Measurements from ENCODE around the gene ASTN2. TPM values are rescaled to one million over a fixed set of nuclear protein-coding genes. Genes with fewer than 3 reads are reported as not detected.
A peak's percentile ranks its signal among the peaks of the same experiment; 100 is the strongest.

Gene ASTN2
- total and polyA plus RNA-seq, 9 of the 15 experiments (the other 6 are each of a cell fraction or from before 2014, with no cell fraction given), result 0.56 to 3.5 (median 1.9) TPM

- in situ Hi-C loops (cut with MboI) (no loop called here), intact Hi-C loops (cut with micrococcal nuclease) (no loop called here)
- ATAC-seq (peak; percentile 17), FAIRE-seq (no peak), DNase-seq (ENCODE audit: extremely low read depth in 1 of 4, low spot score in 3 of 4) (peak; percentile 29 to 50 (median 34))
- Histone ChIP-seq H3K4me3 (no peak overlapping the region), H3K79me2 (ENCODE audit: control insufficient read depth, insufficient read depth, low read length) (peaks cover 9% of the 10 kb centered on the region; the same call in 2 of the 3 replicates), H3K4me1 (replicated peaks in 1 of 2; ENCODE audit: control insufficient read depth in 2 of 2, insufficient read depth in 2 of 2, low read length in 2 of 2) (peaks cover 16 to 30% of the 10 kb centered on the region in 2 experiments; a peak in 4 of 5 replicates), H3K4me2 (ENCODE audit: insufficient read depth, low read length) (no peak overlapping the region; the same call in 1 of the 2 replicates), H3K27ac (ENCODE audit: extremely low read depth, low read depth, low read length) (no peak overlapping the region), H3K9me3 (replicated peaks; ENCODE audit: control insufficient read depth, insufficient read depth, low read depth, low read length) (no peaks in the 10 kb centered on the region), H3K27me3 (ENCODE audit: control insufficient read depth in 2 of 2, insufficient read depth in 2 of 2, low read length in 2 of 2) (no peaks in the 10 kb centered on the region), H3K9me1 (ENCODE audit: control insufficient read depth, insufficient read depth, low read length) (no peaks in the 10 kb centered on the region), H3K36me3 (ENCODE audit: control insufficient read depth, insufficient read depth, low read length) (no peaks in the 10 kb centered on the region), H2AFZ (ENCODE audit: low read depth, low read length) (no peak overlapping the region), H3K9ac (ENCODE audit: insufficient read depth in 1 of 2, low read depth in 2 of 2, low read length in 2 of 2) (no peak overlapping the region), H4K20me1 (replicated peaks; ENCODE audit: control insufficient read depth, insufficient read depth, low read length) (no peaks in the 10 kb centered on the region)
- ChIA-PET POLR2A (interaction anchor here (0.6 kb wide), 1 partner anchor 181 kb away, joined by 3 read pairs; no protein-coding TSS in a partner anchor), CTCF (ENCODE audit: low intra/inter-chr PET ratio) (no interaction called here)
- WGBS (ENCODE audit: insufficient coverage, low coverage, missing lambda C conversion rate), result 50% methylated on average over 3 of the region's 3 CpGs
- BruUV-seq (replicated peaks), result no TSS peak
- TF ChIP-seq CBFA2T3 (IDR thresholded peaks at IDR 0.05) (peak; percentile 59), CTBP1 (IDR thresholded peaks at IDR 0.05; ENCODE audit: borderline replicate concordance) (peak; percentile 21; the same call in 1 of the 2 replicates), ARID1B (IDR thresholded peaks at IDR 0.05) (peak; percentile 13; the same call in 1 of the 2 replicates), CBFA2T2 (conservative IDR thresholded peaks at IDR 0.05) (0 out of 2 replicates have a peak, but pooled peaks have one; percentile 8), MGA (IDR thresholded peaks at IDR 0.05) (no peak), RCOR1 (IDR thresholded peaks at IDR 0.05; ENCODE audit: borderline replicate concordance in 1 of 2, low read depth in 2 of 2, low read length in 2 of 2) (peak in 1 of 2 experiments; percentile 70; a peak in 2 of 4 replicates), SMARCC2 (IDR thresholded peaks at IDR 0.05; ENCODE audit: low read depth) (no peak), CGGBP1 (CRISPR knock-in tag; IDR thresholded peaks at IDR 0.05) (no peak), ESRRA (IDR thresholded peaks at IDR 0.05; ENCODE audit: borderline replicate concordance, low read depth) (0 out of 2 replicates have a peak, but pooled peaks have one; percentile 16)
Observed at GRCh38 chr9:116689486-116690032, 725.3 kb downstream of the ASTN2 start.

All from K562 (cell line).